Sciatic nerve (tissue), 2 donors: ENCODE data around the gene RBMXL2. TPM values are rescaled to one million over a fixed set of nuclear protein-coding genes. Genes with fewer than 3 reads are reported as not detected.

ENCODE experiments used
- ATAC-seq: fragments of 200-7000 bp; cut with Tn5 transposase; one replicate; pipeline ENCODE4 v1.9.1; 2020; ENCODE audit warnings: mild to moderate bottlenecking, moderate library complexity
- DNase-seq: peaks from one replicate; pipeline ENCODE4 v3.0.0-alpha.2; 2020; ENCODE audit warnings: low spot score
- intact Hi-C: fragments of 100-400 bp; cut with DNase I; formaldehyde crosslinking; loops from one replicate; pipeline ENCODE4 v1.14.2; 2022
- total RNA-seq: library from RNA; stranded (reverse); fragmentation: NEBNext Ultra II Directional; extraction: Animal tissue kit (Norgen Biotek cat#: 25700); gene quantifications from one replicate; pipeline ENCODE4 v1.2.1, GENCODE V29; 2021
- donor health status: DM: no; HTN: no; CAD: no.
- donor health status: DM: no; HTN: no; CAD: no.

Gene RBMXL2
- total RNA-seq = 0.22 TPM

- DNase-seq = peak; percentile 53
- intact Hi-C loops = no loop called here
- no peak for ATAC-seq
These were observed at the start of gene RBMXL2 for GRCh38 chr11:7088921-7089320. RBMXL2 (plus strand) TSS chr11:7088998; CDS start chr11:7089121, 123 bp downstream.

DNA sequence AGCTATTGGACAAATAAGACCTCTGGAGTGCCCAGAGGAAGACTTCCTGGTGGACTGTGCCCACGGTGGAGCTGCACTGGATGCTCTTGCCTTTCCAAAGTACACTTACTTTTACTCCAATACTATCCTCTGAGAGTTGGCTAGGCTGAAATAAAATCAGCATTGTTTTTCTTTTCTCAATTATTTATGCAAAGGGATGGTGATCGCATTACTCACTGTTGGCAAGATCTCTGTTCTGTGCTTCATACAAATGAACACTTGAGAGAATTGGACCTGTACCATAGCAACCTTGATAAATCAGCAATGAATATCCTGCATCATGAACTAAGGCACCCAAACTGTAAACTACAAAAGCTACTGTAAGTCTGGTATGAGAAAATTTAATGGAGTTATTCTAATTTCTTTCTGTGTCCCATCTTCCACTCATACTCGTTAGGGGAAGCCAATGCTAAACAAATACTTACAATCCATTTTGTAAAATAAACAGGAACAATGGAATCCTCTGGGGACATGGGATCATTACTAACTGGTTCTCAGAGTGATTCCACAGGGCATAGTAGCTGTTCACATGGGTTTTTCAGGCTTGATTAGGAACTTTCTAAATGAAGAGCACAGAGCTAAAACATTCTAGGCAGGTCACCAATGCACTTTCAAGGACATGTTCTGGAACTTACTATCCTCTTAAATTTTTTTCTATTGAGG is 42.2 kb upstream of the RBMXL2 start:
- intact Hi-C loops = no loop called here
- no peak for ATAC-seq

GRCh38 chr11:7050191-7050590 is 38.6 kb upstream of the RBMXL2 start:
- intact Hi-C loops = no loop called here
- DNase-seq (no peak), ATAC-seq (no peak)

More for the DNA sequence above, 42.2 kb upstream of the RBMXL2 start:
- DNase-seq = no peak

GRCh38 chr11:7056828-7057513 is 31.8 kb upstream of the RBMXL2 start:
- no peak for DNase-seq
- ATAC-seq = no peak
- intact Hi-C loops = no loop called here

- DNase-seq (no peak), ATAC-seq (no peak)
- intact Hi-C loops = no loop called here
These were observed 31.2 kb upstream of the RBMXL2 start for GRCh38 chr11:7057641-7058040.

GRCh38 chr11:7060868-7061267 is 27.9 kb upstream of the RBMXL2 start:
- ATAC-seq = no peak
- intact Hi-C loops = no loop called here
- no peak for DNase-seq

DNA sequence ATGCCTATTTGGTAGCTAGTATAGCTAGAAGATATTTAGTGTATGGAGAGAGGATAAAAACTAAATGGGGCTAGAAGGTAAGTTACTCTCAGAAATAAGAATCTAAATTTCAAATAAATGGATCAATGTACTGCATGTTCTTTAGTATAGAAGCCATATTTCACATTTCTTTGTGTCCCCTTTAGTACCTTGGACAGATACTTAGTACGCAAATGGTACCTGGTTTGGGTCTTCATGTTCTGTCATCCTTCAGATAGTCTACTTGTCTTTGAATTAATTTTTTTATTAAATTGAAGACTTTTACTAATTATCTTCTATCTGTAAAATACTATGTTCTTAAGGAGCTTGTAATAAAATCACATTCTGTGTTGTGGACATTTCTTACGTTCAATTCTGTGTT is 26.3 kb upstream of the RBMXL2 start:
- ATAC-seq (no peak), DNase-seq (no peak)
- intact Hi-C loops = no loop called here

DNA sequence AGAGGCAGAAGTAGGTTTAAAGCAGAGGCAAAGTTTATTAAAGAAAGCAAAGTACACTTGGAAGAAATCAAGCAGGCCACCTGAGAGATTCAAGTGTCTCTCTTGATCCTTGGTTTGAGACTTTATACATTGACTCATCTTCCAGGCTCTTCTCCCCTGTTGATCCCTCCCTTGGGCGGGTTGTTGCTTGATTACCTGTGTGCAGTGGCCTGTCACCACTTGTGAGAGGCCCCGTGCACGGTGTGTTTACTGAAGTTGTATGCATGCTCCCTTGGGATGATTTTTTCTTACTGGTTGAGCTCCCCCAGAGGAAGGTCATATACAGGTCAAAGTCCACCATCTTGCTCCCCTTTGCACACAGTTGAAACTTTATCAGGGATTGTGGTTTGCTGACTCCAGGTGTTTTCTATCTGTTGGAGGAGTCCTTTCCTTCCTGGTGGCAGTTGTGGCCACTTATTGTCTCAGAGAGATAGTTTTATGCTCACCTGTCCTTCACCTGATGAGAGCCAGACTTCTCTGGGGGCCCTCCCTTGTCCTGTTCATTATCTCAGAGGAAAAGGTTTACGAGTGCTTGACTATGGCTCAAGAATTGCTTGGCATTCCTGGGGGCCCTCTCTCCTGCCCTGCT is 16.3 kb upstream of the RBMXL2 start:
- DNase-seq (no peak), ATAC-seq (no peak)
- intact Hi-C loops = no loop called here

GRCh38 chr11:7077101-7077500 is 11.7 kb upstream of the RBMXL2 start:
- intact Hi-C loops = no loop called here
- ATAC-seq = no peak
- DNase-seq = no peak

- ATAC-seq (no peak), DNase-seq (no peak)
- intact Hi-C loops = no loop called here
These were observed 9.2 kb upstream of the RBMXL2 start for GRCh38 chr11:7079545-7080135.

GRCh38 chr11:7080900-7081299 is 7.9 kb upstream of the RBMXL2 start:
- no peak for DNase-seq
- no peak for ATAC-seq
- intact Hi-C loops = no loop called here

DNA sequence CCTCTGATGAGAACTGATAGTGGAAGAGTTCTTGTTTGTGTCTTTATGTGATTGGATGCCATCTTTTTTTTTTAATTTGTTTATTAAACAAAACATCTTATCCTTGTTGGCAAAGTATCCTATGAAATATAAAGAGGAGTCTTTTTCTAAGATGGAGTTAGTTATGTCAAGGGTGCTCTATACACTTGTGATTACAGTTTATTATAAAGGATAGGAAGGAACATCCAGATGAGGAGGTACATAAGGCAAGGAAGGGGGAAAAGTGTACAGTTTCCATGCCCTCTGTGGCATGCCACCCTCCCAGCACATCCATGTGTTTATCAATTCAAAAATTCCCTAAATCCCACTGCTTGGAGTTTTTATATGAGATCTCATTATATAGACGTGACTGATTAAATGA is 7.4 kb upstream of the RBMXL2 start:
- ATAC-seq (no peak), DNase-seq (no peak)
- intact Hi-C loops = no loop called here

- intact Hi-C loops = loop anchor here (10.0 kb wide), 1 partner anchor 355 kb away; no protein-coding TSS in a partner anchor
- DNase-seq = peak; percentile 39
- ATAC-seq = no peak
These were observed 792 bp downstream of the RBMXL2 start for GRCh38 chr11:7089328-7090251.

DNA sequence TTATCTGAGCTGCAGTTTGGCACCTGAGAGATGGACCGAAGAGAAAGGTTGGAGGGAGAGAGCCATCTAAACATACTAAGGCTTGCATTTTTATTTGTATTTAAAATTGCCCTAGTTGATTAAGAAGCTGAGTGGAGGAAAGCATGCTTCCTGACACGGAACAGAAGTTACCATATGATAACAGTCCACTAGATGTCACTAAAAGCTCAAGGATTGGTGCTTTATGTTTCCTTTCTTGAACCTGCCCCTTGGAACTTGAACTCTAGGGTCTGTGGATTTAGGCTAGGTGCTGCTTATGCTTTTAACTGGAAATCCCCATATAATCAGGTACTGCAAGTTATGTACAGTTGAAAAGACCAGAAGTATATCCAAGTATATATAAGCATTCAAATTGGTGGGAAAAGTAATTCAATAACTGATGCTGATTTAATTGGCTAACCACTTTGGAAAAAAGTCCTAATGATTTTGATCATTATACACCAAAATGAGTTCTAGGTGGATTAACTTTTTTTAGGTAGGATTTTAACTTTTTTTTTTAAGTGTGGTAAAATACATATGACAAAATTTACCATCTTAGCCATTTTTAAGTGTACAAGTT is 9.5 kb downstream of the RBMXL2 start:
- DNase-seq = no peak
- ATAC-seq = peak; percentile 68
- intact Hi-C loops = loop anchor here (10.0 kb wide), 1 partner anchor 346 kb away; no protein-coding TSS in a partner anchor

DNA sequence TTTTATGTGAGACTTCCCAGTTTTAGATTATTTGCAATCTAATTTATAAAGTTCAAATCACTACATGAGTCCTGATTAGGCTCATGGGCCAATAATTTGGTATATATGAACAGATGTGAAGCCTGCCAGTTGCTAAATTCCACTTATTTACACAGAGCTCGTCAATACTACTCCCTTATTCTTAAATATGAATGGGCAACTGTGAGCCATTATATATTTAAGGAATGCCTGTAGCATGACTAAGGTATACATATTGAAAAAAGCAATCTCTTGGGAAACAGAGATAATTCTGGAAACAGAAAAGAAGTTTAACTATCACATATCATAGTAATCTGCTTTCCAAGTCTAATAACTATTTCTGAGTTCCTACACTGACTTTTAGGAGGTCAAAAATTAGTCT is 27.0 kb downstream of the RBMXL2 start:
- intact Hi-C loops = no loop called here
- no peak for DNase-seq
- ATAC-seq = no peak

DNA sequence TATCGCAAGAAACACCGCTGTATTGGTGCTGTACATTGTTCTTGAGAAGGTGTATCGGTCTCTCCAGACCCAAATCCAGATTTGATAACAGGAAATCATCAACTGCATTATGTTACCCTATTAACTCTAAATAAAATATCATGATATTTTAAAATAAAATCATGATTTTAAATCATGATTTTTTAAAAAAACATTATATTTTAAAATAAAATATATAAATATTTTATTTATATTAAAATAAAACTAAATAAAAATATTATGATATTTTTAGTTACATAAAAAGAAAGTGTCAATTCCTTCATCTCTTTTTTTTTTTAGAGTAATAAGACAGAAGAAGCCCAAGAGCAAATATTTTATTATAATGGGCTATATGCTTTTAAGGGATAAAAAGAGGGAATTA is 27.6 kb downstream of the RBMXL2 start:
- intact Hi-C loops = no loop called here
- no peak for ATAC-seq
- DNase-seq = no peak

- intact Hi-C loops = no loop called here
- DNase-seq (no peak), ATAC-seq (no peak)
These were observed 49.3 kb downstream of the RBMXL2 start for GRCh38 chr11:7138051-7138450.
